Right lobe of liver (tissue), 6 donors: Measurements from ENCODE around the gene MON2. TPM values are rescaled to one million over a fixed set of nuclear protein-coding genes. Genes with fewer than 3 reads are reported as not detected.
"Not testable (repeated sequence)": the region's sequence is repeated elsewhere in the genome, so short reads cannot be mapped to it uniquely, and the experiment has no call there.

Experiments
- ATAC-seq, 4 donors: fragments of 200-7000 bp; cut with Tn5 transposase; one replicate each; pipeline ENCODE4 v1.9.1; 2020; ENCODE audit warnings: mild to moderate bottlenecking in 4 of 4, moderate library complexity in 4 of 4
- DNase-seq, 3 donors: peaks; one replicate each; pipeline ENCODE4 v3.0.0-alpha.2; 2020
- H3K27ac ChIP-seq, 3 donors: fragments of 200-600 bp; one replicate each; pipeline ENCODE4 v1.8.0; 2022
- H3K27me3 ChIP-seq, 2 donors: fragments of 200-600 bp; one replicate each; pipeline ENCODE4 v1.8.0; 2022
- H3K36me3 ChIP-seq, 4 donors: fragments of 200-600 bp; sonication (generic) in 1 of 4; one replicate each; pipeline versions ENCODE4 v1.5.1 to v1.8.0; 2017 to 2022; ENCODE audit warnings: control low read depth in 1 of 4
- H3K4me1 ChIP-seq, 4 donors: fragments of 200-600 bp; sonication (generic) in 1 of 4; one replicate each; pipeline versions ENCODE4 v1.5.1 to v1.8.0; 2017 to 2022; ENCODE audit warnings: control low read depth in 1 of 4
- H3K4me3 ChIP-seq, 3 donors: fragments of 200-600 bp; one replicate each; pipeline ENCODE4 v1.8.0; 2022
- H3K9me3 ChIP-seq, 4 donors: fragments of 200-600 bp; sonication (generic) in 1 of 4; one replicate each; pipeline versions ENCODE4 v1.5.1 to v1.8.0; 2017 to 2022; ENCODE audit warnings: control low read depth in 1 of 4
- CTCF ChIP-seq, 4 donors: fragments of 200-600 bp in 3 of 4; fragments of 450-650 bp in 1 of 4; IDR thresholded peaks; one replicate each; pipeline versions ENCODE4 v1.5.1 to v1.8.0; 2016 to 2022; ENCODE audit warnings: antibody characterized with exemption in 4 of 4, mild to moderate bottlenecking in 2 of 4
- POLR2A ChIP-seq: fragments of 450-650 bp; IDR thresholded peaks from one replicate; pipeline ENCODE4 v1.6.1; 2017; ENCODE audit warnings: antibody characterized with exemption, mild to moderate bottlenecking
- WGBS: methylation state at CpG from one replicate; pipeline ENCODE4 v1.1.6; 2018; ENCODE audit warnings: low coverage, low lambda C conversion rate; ENCODE audit not compliant: insufficient coverage; ENCODE audit errors: missing lambda C conversion rate; 5-methylcytosine and 5-hydroxymethylcytosine counted together
- intact Hi-C, 2 donors: fragments of 100-400 bp; cut with DNase I; formaldehyde crosslinking; loops; one replicate each; pipeline versions ENCODE4 v1.11.2 to v1.14.1; 2022
- total RNA-seq, 6 experiments: library from RNA; depleted of rRNA in 2 of 6; stranded (reverse); fragments of >200 nt in 2 of 6; fragmentation: NEBNext Ultra II Directional in 3 of 6; extraction: Animal tissue kit (Norgen Biotek cat#: 25700) in 3 of 6; gene quantifications; one replicate each; pipeline versions ENCODE4 v1.1.0 to v1.2.4, GENCODE V29; 2016 to 2023
- donor health status: DM: no; HTN: yes; CAD: no.
- donor health status: DM: no; HTN: no; CAD: no.
- donor health status: DM: no; HTN: no; CAD: no.
- donor health status: DM: no; HTN: yes; CAD: no.
- donor health status: DM: no; HTN: yes; CAD: no.

Gene MON2
- total RNA-seq, 6 experiments from 2014 or later, result 26.6 to 37.4 (median 30.5) TPM

- H3K4me3 ChIP-seq, result no peak overlapping the region
- intact Hi-C loops, result no loop called here
- H3K27me3 ChIP-seq, result no peaks in the 10 kb centered on the region
- H3K4me1 ChIP-seq, result no peaks in the 10 kb centered on the region
- DNase-seq (no peak), ATAC-seq (no peak)
- H3K9me3 ChIP-seq, result no peaks in the 10 kb centered on the region
- 84% methylated on average over 3 of the region's 3 CpGs for WGBS
- TF ChIP-seq POLR2A (no peak), CTCF (IDR thresholded peaks at IDR 0.05) (no peak)
- no peak overlapping the region for H3K27ac ChIP-seq
- peaks cover 0 to 16% (median 5%) of the 10 kb centered on the region in 4 donors for H3K36me3 ChIP-seq
These were observed 39.2 kb downstream of the MON2 start for GRCh38 chr12:62505786-62506185.

- intact Hi-C loops, result no loop called here
- no peak overlapping the region for H3K27ac ChIP-seq
- no peak overlapping the region for H3K4me3 ChIP-seq
- no peaks in the 10 kb centered on the region for H3K4me1 ChIP-seq
- no peak for TF ChIP-seq POLR2A
- no peak for TF ChIP-seq CTCF (IDR thresholded peaks at IDR 0.05)
- ATAC-seq (no peak), DNase-seq (no peak)
- no peaks in the 10 kb centered on the region for H3K27me3 ChIP-seq
- 100% methylated on average over 1 of the region's 5 CpGs for WGBS
- H3K9me3 ChIP-seq, result no peaks in the 10 kb centered on the region
- peaks cover 0 to 12% (median 0%) of the 10 kb centered on the region in 4 donors for H3K36me3 ChIP-seq
These were observed 46.3 kb downstream of the MON2 start for GRCh38 chr12:62512901-62513300.

- H3K4me3 ChIP-seq, intact Hi-C loops, H3K36me3 ChIP-seq, DNase-seq, H3K27ac ChIP-seq, ATAC-seq, H3K27me3 ChIP-seq, H3K4me1 ChIP-seq, H3K9me3 ChIP-seq: not testable (repeated sequence)
- 98% methylated on average over 3 of the region's 3 CpGs for WGBS
These were observed 47.5 kb downstream of the MON2 start for GRCh38 chr12:62514080-62514479.

GRCh38 chr12:62516927-62517326, 50.3 kb downstream of the MON2 start:
- ATAC-seq (peak in 2 of 4 donors; percentile 21 to 30), DNase-seq (no peak)
- Histone ChIP-seq H3K4me1 (peaks cover 0 to 6% (median 1%) of the 10 kb centered on the region in 4 donors), H3K4me3 (no peak overlapping the region), H3K27me3 (no peaks in the 10 kb centered on the region), H3K36me3 (no peaks in the 10 kb centered on the region), H3K27ac (no peak overlapping the region), H3K9me3 (no peaks in the 10 kb centered on the region)
- intact Hi-C loops, result no loop called here
- TF ChIP-seq POLR2A, result no peak
- no peak for TF ChIP-seq CTCF (IDR thresholded peaks at IDR 0.05)

GRCh38 chr12:62517887-62518286, 51.3 kb downstream of the MON2 start:
- Histone ChIP-seq H3K4me1 (peaks cover 0 to 15% (median 6%) of the 10 kb centered on the region in 4 donors), H3K4me3 (no peak overlapping the region), H3K27ac (no peak overlapping the region), H3K36me3 (no peaks in the 10 kb centered on the region), H3K9me3 (no peaks in the 10 kb centered on the region), H3K27me3 (no peaks in the 10 kb centered on the region)
- intact Hi-C loops, result no loop called here
- no peak for ATAC-seq
- no peak for TF ChIP-seq POLR2A
- no peak for TF ChIP-seq CTCF (IDR thresholded peaks at IDR 0.05)
- DNase-seq, result no peak
- WGBS, result 96% methylated on average over 2 of the region's 2 CpGs
